H9 (cell line): Measurements from ENCODE around the gene HLF. TPM values are rescaled to one million over a fixed set of nuclear protein-coding genes. Genes with fewer than 3 reads are reported as not detected.

Experiments
- DNase-seq: peaks from one replicate; pipeline ENCODE4 v3.0.0-alpha.2; 2017
- H2AFZ ChIP-seq: one replicate; pipeline ENCODE4 v1.6.1; 2013; ENCODE audit warnings: mild to moderate bottlenecking, low read length, control low read depth, moderate library complexity
- H2AK5ac ChIP-seq: 2 replicates; pipeline ENCODE4 v1.6.1; 2013; ENCODE audit warnings: low read length, control low read depth, mixed read lengths; ENCODE audit not compliant: insufficient read length
- H2BK120ac ChIP-seq: one replicate; pipeline ENCODE4 v1.6.1; 2013; ENCODE audit warnings: low read depth, mild to moderate bottlenecking, low read length, control low read depth, inconsistent platforms; ENCODE audit not compliant: poor library complexity, severe bottlenecking
- H2BK12ac ChIP-seq: 2 replicates; pipeline ENCODE4 v1.6.1; 2013; ENCODE audit warnings: low read length, control low read depth, mixed read lengths, low read depth; ENCODE audit not compliant: insufficient read length
- H2BK15ac ChIP-seq: 2 replicates; pipeline ENCODE4 v1.6.1; 2013; ENCODE audit warnings: low read depth, low read length, control low read depth
- H2BK20ac ChIP-seq: one replicate; pipeline ENCODE4 v1.6.1; 2013; ENCODE audit warnings: low read depth, mild to moderate bottlenecking, low read length, control low read depth, inconsistent platforms; ENCODE audit not compliant: poor library complexity, severe bottlenecking
- H2BK5ac ChIP-seq: 2 replicates; pipeline ENCODE4 v1.6.1; 2013; ENCODE audit warnings: low read length, control low read depth, mixed read lengths; ENCODE audit not compliant: insufficient read length
- H3K14ac ChIP-seq: 2 replicates; pipeline ENCODE4 v1.6.1; 2013; ENCODE audit warnings: low read length, control low read depth; ENCODE audit not compliant: insufficient read depth
- H3K18ac ChIP-seq: 2 replicates; pipeline ENCODE4 v1.6.1; 2013; ENCODE audit warnings: low read depth, mild to moderate bottlenecking, mixed read lengths, low read length, control low read depth; ENCODE audit not compliant: insufficient read length
- H3K23ac ChIP-seq: 2 replicates; pipeline ENCODE4 v1.6.1; 2013; ENCODE audit warnings: low read length, control low read depth, mixed read lengths, low read depth; ENCODE audit not compliant: insufficient read length
- H3K23me2 ChIP-seq: 2 replicates; pipeline ENCODE4 v1.6.1; 2013; ENCODE audit warnings: low read depth, mild to moderate bottlenecking, mixed read lengths, low read length, control low read depth; ENCODE audit not compliant: insufficient read length, poor library complexity, severe bottlenecking
- H3K27ac ChIP-seq: 2 replicates; pipeline ENCODE4 v1.5.1; 2013; ENCODE audit warnings: low read length, control low read depth, mixed read lengths, low read depth; ENCODE audit not compliant: insufficient read length
- H3K27me3 ChIP-seq: 2 replicates; pipeline ENCODE4 v1.6.1; 2013; ENCODE audit warnings: low read length, control low read depth, inconsistent platforms; ENCODE audit not compliant: insufficient read depth
- H3K4ac ChIP-seq: 2 replicates; pipeline ENCODE4 v1.6.1; 2013; ENCODE audit warnings: low read depth, mild to moderate bottlenecking, control low read depth, inconsistent platforms, low read length, moderate library complexity
- H3K4me1 ChIP-seq: 2 replicates; pipeline ENCODE4 v1.6.1; 2013; ENCODE audit warnings: low read length, control low read depth, inconsistent platforms; ENCODE audit not compliant: insufficient read depth
- H3K4me2 ChIP-seq: 2 replicates; pipeline ENCODE4 v1.6.1; 2013; ENCODE audit warnings: low read length, control low read depth, mixed read lengths; ENCODE audit not compliant: insufficient read length, insufficient read depth
- H3K56ac ChIP-seq: 2 replicates; pipeline ENCODE4 v1.6.1; 2013; ENCODE audit warnings: low read depth, mild to moderate bottlenecking, mixed read lengths, low read length, control low read depth; ENCODE audit not compliant: insufficient read length
- H3K79me1 ChIP-seq: 2 replicates; pipeline ENCODE4 v1.6.1; 2013; ENCODE audit warnings: low read depth, mild to moderate bottlenecking, moderate library complexity, low read length, control low read depth, inconsistent platforms; ENCODE audit not compliant: insufficient read depth, poor library complexity, severe bottlenecking
- H3K79me2 ChIP-seq: 2 replicates; pipeline ENCODE4 v1.6.1; 2013; ENCODE audit warnings: low read length, control low read depth, inconsistent platforms; ENCODE audit not compliant: insufficient read depth
- H3K9ac ChIP-seq: 2 replicates; pipeline ENCODE4 v1.6.1; 2013; ENCODE audit warnings: low read length, control low read depth, mixed read lengths; ENCODE audit not compliant: insufficient read length; ENCODE audit errors: extremely low read depth
- H3K9me3 ChIP-seq: one replicate; pipeline ENCODE4 v1.6.1; 2013; ENCODE audit warnings: low read depth, low read length, inconsistent platforms; ENCODE audit not compliant: control insufficient read depth
- H3T11ph ChIP-seq: one replicate; pipeline ENCODE4 v1.6.1; 2013; ENCODE audit warnings: mild to moderate bottlenecking, low read length, control low read depth, inconsistent platforms
- H4K20me1 ChIP-seq: one replicate; pipeline ENCODE4 v1.6.1; 2013; ENCODE audit not compliant: control insufficient read depth, insufficient read length, insufficient read depth
- H4K5ac ChIP-seq: 2 replicates; pipeline ENCODE4 v1.6.1; 2013; ENCODE audit warnings: low read depth, mild to moderate bottlenecking, mixed read lengths, low read length, control low read depth; ENCODE audit not compliant: insufficient read length
- H4K8ac ChIP-seq: replicated peaks from 2 replicates; pipeline ENCODE4 v1.6.1; 2013; ENCODE audit warnings: low read length, control low read depth, mixed read lengths, low read depth; ENCODE audit not compliant: insufficient read length
- H4K91ac ChIP-seq: 2 replicates; pipeline ENCODE4 v1.6.1; 2013; ENCODE audit warnings: low read depth, mild to moderate bottlenecking, moderate library complexity, mixed read lengths, low read length, control low read depth; ENCODE audit not compliant: insufficient read length
- H3K27ac Mint-ChIP-seq, 3 experiments: 2 replicates in 2 of 3; 3 replicates in 1 of 3; pipeline ENCODE4 v1.8.0; 2020 to 2021; ENCODE audit warnings: mixed read lengths in 3 of 3, mild to moderate bottlenecking in 1 of 3, moderate library complexity in 1 of 3
- H3K27me3 Mint-ChIP-seq: 2 replicates; pipeline ENCODE4 v1.8.0; 2021; ENCODE audit warnings: low read depth, mild to moderate bottlenecking, moderate library complexity, mixed read lengths
- H3K36me3 Mint-ChIP-seq, 3 experiments: 2 replicates in 2 of 3; 3 replicates in 1 of 3; pipeline ENCODE4 v1.8.0; 2020 to 2021; ENCODE audit warnings: low read depth in 3 of 3, mixed read lengths in 3 of 3; ENCODE audit not compliant: insufficient read depth in 1 of 3
- H3K4me1 Mint-ChIP-seq, 2 experiments: 2 replicates each; pipeline ENCODE4 v1.8.0; 2020; ENCODE audit warnings: mixed read lengths in 2 of 2
- H3K4me3 Mint-ChIP-seq, 2 experiments: 2 replicates in 1 of 2; 3 replicates in 1 of 2; pipeline ENCODE4 v1.8.0; 2020 to 2021; ENCODE audit warnings: mild to moderate bottlenecking in 2 of 2, mixed read lengths in 2 of 2, moderate library complexity in 1 of 2
- H3K9me3 Mint-ChIP-seq, 2 experiments: 2 replicates in 1 of 2; 3 replicates in 1 of 2; pipeline ENCODE4 v1.8.0; 2020; ENCODE audit warnings: mild to moderate bottlenecking in 2 of 2, mixed read lengths in 2 of 2, moderate library complexity in 1 of 2
- WGBS: extraction: QIAGEN DNeasy Blood & Tissue Kit; methylation state at CpG from one replicate; pipeline ENCODE4 v1.1.7; 2013; ENCODE audit warnings: missing lambda C conversion rate, low lambda C conversion rate, mixed read lengths; ENCODE audit not compliant: insufficient read length; ENCODE audit errors: extremely low coverage; 5-methylcytosine and 5-hydroxymethylcytosine counted together
- total RNA-seq: library from RNA; stranded (reverse); gene quantifications from 2 replicates; pipeline ENCODE4 v1.2.1, GENCODE V29; 2021
- TF ChIP-seq, protein P1 (sequence below): fragments of 200-600 bp; sonication (generic); conservative IDR thresholded peaks from 3 replicates; pipeline ENCODE4 v1.8.0; 2021; ENCODE audit warnings: antibody characterized with exemption, mild to moderate bottlenecking

Gene HLF
- total RNA-seq, 1 experiment from 2014 or later, result 0.17 TPM

DNA sequence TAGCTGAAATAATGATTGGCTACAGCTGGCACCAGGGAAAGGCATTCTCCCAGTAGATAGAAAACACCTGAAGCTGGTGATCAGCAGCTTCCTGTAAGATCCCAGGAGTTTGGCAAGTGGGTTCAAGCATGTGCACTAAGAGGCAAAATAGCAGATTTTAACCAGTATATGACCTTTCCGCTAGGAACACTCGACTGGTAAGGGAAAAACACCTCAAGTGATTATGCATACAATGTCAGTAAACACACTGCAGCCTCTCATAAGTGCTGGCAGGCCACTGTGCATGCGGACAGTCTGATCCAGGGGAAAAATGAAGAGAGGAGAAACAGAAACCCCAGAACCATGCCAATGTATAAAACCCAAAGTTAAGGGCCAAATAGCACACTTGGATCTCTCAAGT lies 49.0 kb upstream of the HLF start:
- Histone ChIP-seq H2BK5ac (no peak overlapping the region), H3K4ac (no peak overlapping the region), H3K27me3 (no peaks in the 10 kb centered on the region), H2BK20ac (no peak overlapping the region), H3K23ac (no peak overlapping the region), H3K79me1 (no peaks in the 10 kb centered on the region), H3K27ac (no peak overlapping the region), H3K9ac (no peak overlapping the region), H3K4me1 (no peaks in the 10 kb centered on the region), H3K56ac (no peak overlapping the region), H4K8ac (no peak overlapping the region), H4K91ac (no peak overlapping the region), H2BK12ac (no peak overlapping the region), H3K18ac (no peak overlapping the region), H2BK15ac (no peak overlapping the region), H3K14ac (no peak overlapping the region), H3T11ph (no peak overlapping the region), H3K4me2 (no peak overlapping the region), H2BK120ac (no peak overlapping the region), H3K23me2 (no peaks in the 10 kb centered on the region), H2AK5ac (no peak overlapping the region), H3K79me2 (no peaks in the 10 kb centered on the region), H4K5ac (no peak overlapping the region), H2AFZ (no peak overlapping the region), H3K9me3 (no peaks in the 10 kb centered on the region), H4K20me1 (no peaks in the 10 kb centered on the region)
- H3K36me3 Mint-ChIP-seq, result peaks cover 0 to 7% (median 2%) of the 10 kb centered on the region in 3 experiments; a peak in 2 of 7 replicates
- H3K9me3 Mint-ChIP-seq, result peaks cover 0 to 3% of the 10 kb centered on the region in 2 experiments; a peak in 2 of 5 replicates
- H3K4me1 Mint-ChIP-seq, result no peaks in the 10 kb centered on the region
- WGBS, result no CpG with 5 or more reads among the region's 3 CpGs
- H3K27me3 Mint-ChIP-seq, result no peaks in the 10 kb centered on the region
- H3K4me3 Mint-ChIP-seq, result no peak overlapping the region
- DNase-seq, result no peak
- TF ChIP-seq, protein P1, sequence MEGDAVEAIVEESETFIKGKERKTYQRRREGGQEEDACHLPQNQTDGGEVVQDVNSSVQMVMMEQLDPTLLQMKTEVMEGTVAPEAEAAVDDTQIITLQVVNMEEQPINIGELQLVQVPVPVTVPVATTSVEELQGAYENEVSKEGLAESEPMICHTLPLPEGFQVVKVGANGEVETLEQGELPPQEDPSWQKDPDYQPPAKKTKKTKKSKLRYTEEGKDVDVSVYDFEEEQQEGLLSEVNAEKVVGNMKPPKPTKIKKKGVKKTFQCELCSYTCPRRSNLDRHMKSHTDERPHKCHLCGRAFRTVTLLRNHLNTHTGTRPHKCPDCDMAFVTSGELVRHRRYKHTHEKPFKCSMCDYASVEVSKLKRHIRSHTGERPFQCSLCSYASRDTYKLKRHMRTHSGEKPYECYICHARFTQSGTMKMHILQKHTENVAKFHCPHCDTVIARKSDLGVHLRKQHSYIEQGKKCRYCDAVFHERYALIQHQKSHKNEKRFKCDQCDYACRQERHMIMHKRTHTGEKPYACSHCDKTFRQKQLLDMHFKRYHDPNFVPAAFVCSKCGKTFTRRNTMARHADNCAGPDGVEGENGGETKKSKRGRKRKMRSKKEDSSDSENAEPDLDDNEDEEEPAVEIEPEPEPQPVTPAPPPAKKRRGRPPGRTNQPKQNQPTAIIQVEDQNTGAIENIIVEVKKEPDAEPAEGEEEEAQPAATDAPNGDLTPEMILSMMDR, result no peak
- H3K27ac Mint-ChIP-seq, result no peak overlapping the region
